Parathyroid adenoma (tissue), 2 donors: Measurements from ENCODE around the gene TRIM32.

Experiments
- H2AFZ ChIP-seq: fragments of 300-600 bp; sonication (generic); one replicate; pipeline ENCODE4 v1.7.0; 2017; ENCODE audit warnings: antibody characterized with exemption, mild to moderate bottlenecking
- H3K27ac ChIP-seq: fragments of 300-600 bp; sonication (generic); one replicate; pipeline ENCODE4 v1.7.0; 2017
- H3K27me3 ChIP-seq: fragments of 300-600 bp; sonication (generic); one replicate; pipeline ENCODE4 v1.7.0; 2017; ENCODE audit warnings: low read length; ENCODE audit not compliant: control insufficient read depth, insufficient read depth
- H3K36me3 ChIP-seq: fragments of 300-600 bp; sonication (generic); one replicate; pipeline ENCODE4 v1.7.0; 2017; ENCODE audit warnings: low read length; ENCODE audit not compliant: control insufficient read depth, insufficient read depth
- H3K4me1 ChIP-seq: fragments of 300-600 bp; sonication (generic); one replicate; pipeline ENCODE4 v1.7.0; 2017; ENCODE audit warnings: control low read depth
- H3K4me2 ChIP-seq: fragments of 300-600 bp; sonication (generic); one replicate; pipeline ENCODE4 v1.7.0; 2017; ENCODE audit warnings: low read length
- H3K4me3 ChIP-seq: fragments of 300-600 bp; sonication (generic); one replicate; pipeline ENCODE4 v1.7.0; 2017; ENCODE audit warnings: low read depth, low read length
- H3K79me2 ChIP-seq: fragments of 300-600 bp; sonication (generic); one replicate; pipeline ENCODE4 v1.7.0; 2017; ENCODE audit warnings: control low read depth
- H3K9ac ChIP-seq: fragments of 300-600 bp; sonication (generic); one replicate; pipeline ENCODE4 v1.7.0; 2017; ENCODE audit warnings: mild to moderate bottlenecking
- H3K9me3 ChIP-seq: fragments of 300-600 bp; sonication (generic); one replicate; pipeline ENCODE4 v1.7.0; 2017; ENCODE audit warnings: low read length; ENCODE audit not compliant: control insufficient read depth
- CTCF ChIP-seq: fragments of 300-600 bp; sonication (generic); IDR thresholded peaks from one replicate; pipeline ENCODE4 v1.7.0; 2017; ENCODE audit warnings: antibody characterized with exemption, mild to moderate bottlenecking
- donor health status: primary hyperparathyroidism.

TRIM32 gene

GRCh38 chr9:116701940-116702642 is 15.0 kb downstream of the TRIM32 start:
- H3K4me1 ChIP-seq: no peaks in the 10 kb centered on the region
- no peaks in the 10 kb centered on the region for H3K27me3 ChIP-seq
- no peaks in the 10 kb centered on the region for H3K36me3 ChIP-seq
- no peak for TF ChIP-seq CTCF
- no peak overlapping the region for H3K27ac ChIP-seq
- H3K4me2 ChIP-seq: no peak overlapping the region
- H2AFZ ChIP-seq: no peak overlapping the region
- no peaks in the 10 kb centered on the region for H3K9me3 ChIP-seq
- no peaks in the 10 kb centered on the region for H3K79me2 ChIP-seq
- no peak overlapping the region for H3K4me3 ChIP-seq
- no peak overlapping the region for H3K9ac ChIP-seq

GRCh38 chr9:116703634-116704033 is 16.5 kb downstream of the TRIM32 start:
- Histone ChIP-seq H3K9ac (no peak overlapping the region), H3K4me1 (no peaks in the 10 kb centered on the region), H2AFZ (no peak overlapping the region), H3K9me3 (no peaks in the 10 kb centered on the region), H3K36me3 (no peaks in the 10 kb centered on the region), H3K79me2 (no peaks in the 10 kb centered on the region), H3K27ac (no peak overlapping the region), H3K4me3 (no peak overlapping the region), H3K4me2 (no peak overlapping the region), H3K27me3 (no peaks in the 10 kb centered on the region)
- TF ChIP-seq CTCF: no peak

- no peak for TF ChIP-seq CTCF
- no peak overlapping the region for H3K27ac ChIP-seq
- no peaks in the 10 kb centered on the region for H3K9me3 ChIP-seq
- no peak overlapping the region for H2AFZ ChIP-seq
- no peaks in the 10 kb centered on the region for H3K27me3 ChIP-seq
- no peak overlapping the region for H3K4me3 ChIP-seq
- H3K36me3 ChIP-seq: no peaks in the 10 kb centered on the region
- H3K79me2 ChIP-seq: no peaks in the 10 kb centered on the region
- no peak overlapping the region for H3K9ac ChIP-seq
- H3K4me1 ChIP-seq: no peaks in the 10 kb centered on the region
- H3K4me2 ChIP-seq: no peak overlapping the region
Observed at GRCh38 chr9:116704470-116704869, 17.4 kb downstream of the TRIM32 start.

- Histone ChIP-seq H3K27ac (no peak overlapping the region), H3K36me3 (no peaks in the 10 kb centered on the region), H3K27me3 (no peaks in the 10 kb centered on the region), H2AFZ (no peak overlapping the region), H3K79me2 (no peaks in the 10 kb centered on the region), H3K4me3 (no peak overlapping the region), H3K4me2 (no peak overlapping the region), H3K9me3 (no peaks in the 10 kb centered on the region), H3K9ac (no peak overlapping the region), H3K4me1 (no peaks in the 10 kb centered on the region)
- no peak for TF ChIP-seq CTCF
Observed at GRCh38 chr9:116705531-116705930, 18.4 kb downstream of the TRIM32 start.
